HG03571 (cell line): Measurements from ENCODE around the gene EPHA8.

Experiments used
- ATAC-seq: cut with Tn5 transposase; IDR thresholded peaks from one replicate; pipeline ENCODE4 v1.9.1; 2021; ENCODE audit not compliant: unreplicated experiment

EPHA8 gene

GRCh38 chr1:22612671-22613571 lies 49.6 kb downstream of the EPHA8 start:
- no peak for ATAC-seq

GRCh38 chr1:22613572-22613918 lies 50.3 kb downstream of the EPHA8 start:
- ATAC-seq = no peak

DNA sequence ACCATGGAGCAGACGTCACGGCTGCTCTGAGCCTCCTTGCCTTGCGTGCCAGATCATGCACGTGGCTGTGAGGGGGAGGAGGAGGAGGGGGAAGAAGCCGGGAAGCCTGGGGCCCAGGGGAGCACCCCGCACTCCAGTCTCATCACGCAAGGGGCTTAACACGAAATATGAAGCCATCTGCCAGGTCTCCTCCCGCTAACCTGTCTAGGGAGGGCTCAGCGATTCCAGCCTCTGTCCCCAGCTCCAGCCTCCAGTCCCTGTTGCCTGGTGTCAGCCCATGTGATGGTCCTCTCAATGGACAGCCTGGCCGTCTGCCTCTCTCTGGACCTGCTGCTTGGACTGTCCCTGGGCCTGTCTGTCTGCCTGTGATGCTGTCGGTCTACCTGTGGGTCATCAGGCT lies 50.7 kb downstream of the EPHA8 start:
- ATAC-seq = no peak

DNA sequence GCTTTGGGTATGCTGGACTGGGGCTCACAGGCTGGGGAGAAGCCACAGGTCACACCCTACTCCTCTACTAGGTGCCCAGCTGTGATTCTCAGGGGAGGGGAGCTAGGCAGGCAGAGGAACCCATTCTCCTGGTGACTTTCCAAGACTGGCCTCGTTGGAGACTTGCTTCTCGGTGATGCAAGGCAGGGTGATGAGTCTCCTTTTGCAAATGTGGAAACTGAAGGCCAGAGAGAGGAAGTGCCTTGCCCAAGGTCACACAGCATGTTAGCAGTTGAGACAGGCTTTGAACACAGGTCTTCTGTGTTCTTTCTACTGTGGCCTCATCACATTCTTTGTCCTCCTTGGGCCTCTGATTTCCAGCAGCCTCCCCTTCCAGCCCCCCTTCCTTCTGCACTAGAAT lies 52.6 kb downstream of the EPHA8 start:
- ATAC-seq = no peak

DNA sequence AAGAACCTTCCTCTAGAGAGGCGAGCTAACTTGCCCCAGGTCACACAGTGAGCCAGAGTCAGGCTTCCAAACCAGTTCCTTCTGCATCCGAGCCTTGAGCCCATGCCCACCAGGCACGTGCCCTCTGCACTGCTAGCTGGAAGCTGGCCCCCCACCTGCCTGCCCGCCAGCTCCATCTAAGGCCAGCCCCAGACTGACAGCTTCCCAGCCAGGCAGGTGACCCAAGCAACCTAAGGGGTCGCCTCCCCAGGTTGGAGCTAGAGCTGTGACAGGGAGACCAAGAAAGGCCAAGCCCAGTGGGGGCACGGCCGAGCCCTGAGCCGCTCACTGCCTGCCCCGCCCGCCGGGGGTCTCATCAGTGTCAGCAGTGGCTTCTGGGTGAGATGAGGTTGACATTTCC lies 53.3 kb downstream of the EPHA8 start:
- ATAC-seq = no peak

DNA sequence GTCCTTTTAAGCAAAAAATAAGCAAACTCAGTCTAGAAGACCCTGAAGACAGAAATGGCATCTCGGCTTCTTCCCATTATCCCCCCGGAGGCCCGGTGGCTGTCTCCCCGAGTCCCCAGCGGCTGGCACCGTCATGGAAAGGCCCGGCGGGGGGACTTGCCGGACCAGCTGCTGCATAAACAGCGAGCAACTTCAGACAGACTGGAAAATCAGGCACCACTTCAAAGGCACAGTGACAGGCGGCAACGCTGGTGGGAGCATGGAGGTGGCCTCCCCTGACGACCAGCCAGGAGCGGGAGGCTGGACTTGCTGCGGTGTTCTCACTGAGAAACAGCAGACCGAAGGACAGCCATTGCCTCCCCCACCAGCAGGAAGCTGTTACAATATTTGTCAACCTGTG lies 54.8 kb downstream of the EPHA8 start:
- ATAC-seq = no peak

GRCh38 chr1:22619252-22619651 lies 56.0 kb downstream of the EPHA8 start:
- no peak for ATAC-seq

GRCh38 chr1:22619798-22620197 lies 56.5 kb downstream of the EPHA8 start:
- ATAC-seq = no peak

GRCh38 chr1:22621761-22622160 lies 58.5 kb downstream of the EPHA8 start:
- no peak for ATAC-seq

GRCh38 chr1:22625262-22625925 lies 62.1 kb downstream of the EPHA8 start:
- ATAC-seq = no peak

- ATAC-seq = no peak
These were observed 63.2 kb downstream of the EPHA8 start for GRCh38 chr1:22626237-22627157.

GRCh38 chr1:22627331-22627730 lies 64.0 kb downstream of the EPHA8 start:
- ATAC-seq = no peak

DNA sequence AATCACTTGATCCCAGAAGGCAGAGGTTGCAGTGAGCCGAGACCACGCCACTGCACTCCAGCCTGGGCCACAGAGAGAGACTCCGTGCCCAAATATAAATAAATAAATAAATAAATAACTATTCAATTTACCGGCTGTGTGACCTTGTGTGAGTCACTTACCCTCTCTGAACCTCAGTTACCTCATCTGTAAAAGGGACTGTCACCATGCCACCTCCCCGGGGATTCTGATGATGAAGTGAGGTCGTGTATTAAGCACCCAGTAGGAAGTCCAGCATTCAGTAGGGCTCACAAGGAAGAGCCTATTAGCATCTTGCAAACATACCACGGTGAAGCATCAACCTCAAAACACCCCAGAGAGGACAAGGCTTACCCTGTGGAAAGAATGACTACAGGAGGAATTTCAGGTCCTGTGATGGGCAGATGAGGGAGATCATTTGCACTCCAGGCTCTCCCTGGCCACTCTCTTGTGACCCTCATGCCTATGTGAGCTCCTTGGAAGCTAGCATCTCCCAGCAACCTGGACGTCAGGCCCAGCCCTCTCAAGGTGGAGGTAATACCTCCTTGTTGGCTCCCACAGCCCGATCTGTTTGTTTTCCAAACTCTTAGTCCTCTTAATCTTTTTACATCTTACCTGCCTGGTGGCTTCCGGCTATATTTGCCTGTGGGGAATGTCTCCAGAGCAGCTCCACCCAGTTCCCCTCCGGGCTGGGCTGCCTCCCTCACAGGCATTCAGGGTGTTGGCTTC lies 65.6 kb downstream of the EPHA8 start:
- no peak for ATAC-seq

- ATAC-seq = no peak
These were observed 66.6 kb downstream of the EPHA8 start for GRCh38 chr1:22629886-22630285.

- no peak for ATAC-seq
These were observed 70.6 kb downstream of the EPHA8 start for GRCh38 chr1:22633697-22634463.

GRCh38 chr1:22635436-22635835 lies 72.1 kb downstream of the EPHA8 start:
- ATAC-seq = no peak

GRCh38 chr1:22636353-22636752 lies 73.1 kb downstream of the EPHA8 start, which contains the start of gene C1QA:
C1QA (plus strand) TSS chr1:22636628; CDS start chr1:22637617, 989 bp downstream.
- ATAC-seq = no peak

- ATAC-seq = no peak
These were observed 73.6 kb downstream of the EPHA8 start for GRCh38 chr1:22636927-22637326.

DNA sequence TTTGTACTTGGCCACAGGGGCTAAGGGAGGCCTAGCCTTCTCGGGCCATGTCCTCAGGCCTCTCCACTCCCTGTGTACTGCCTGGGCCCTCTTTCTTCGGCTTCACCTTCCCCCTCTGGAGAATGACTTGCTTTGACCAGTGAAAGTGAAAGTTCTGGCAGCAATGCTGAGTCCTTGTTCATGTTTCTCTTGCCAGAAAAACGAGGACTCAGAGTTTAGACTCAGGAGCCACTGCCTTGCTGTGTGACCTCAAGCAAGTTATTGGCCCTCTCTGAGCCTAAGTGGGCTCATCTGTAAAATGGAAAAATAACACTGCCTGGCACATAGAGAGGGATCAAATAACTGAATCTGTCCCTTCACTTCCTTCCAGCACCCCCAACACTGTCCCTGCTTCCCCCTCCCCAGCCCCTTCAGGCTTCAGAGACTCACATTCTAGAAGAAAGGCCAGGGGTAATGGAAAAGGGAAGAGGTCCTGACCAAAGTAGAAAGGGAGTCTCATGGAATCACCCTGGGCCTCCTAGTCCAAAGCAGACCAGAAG lies 74.7 kb downstream of the EPHA8 start:
- ATAC-seq = no peak
